Kidney (tissue), 14 donors: ENCODE data around the gene SLC7A1. TPM values are rescaled to one million over a fixed set of nuclear protein-coding genes. Genes with fewer than 3 reads are reported as not detected.

Source experiments
- DNase-seq, 5 donors: peaks; one replicate each; pipeline ENCODE4 v3.0.0-alpha.2; 2013 to 2020
- FAIRE-seq: peaks from 2 replicates; lab custom pipeline; 2012; peaks lifted over from hg19 to GRCh38; lab: Jason Lieb, UNC
- H3K27ac ChIP-seq, 2 donors: one replicate each; pipeline ENCODE4 v1.7.0; 2013; ENCODE audit warnings: low read depth in 2 of 2, low read length in 2 of 2, inconsistent platforms in 1 of 2
- H3K27me3 ChIP-seq: one replicate; pipeline ENCODE4 v1.7.1; 2013; ENCODE audit warnings: low read length, inconsistent platforms; ENCODE audit not compliant: control insufficient read depth, insufficient read depth
- H3K36me3 ChIP-seq, 3 donors: one replicate each; pipeline versions ENCODE4 v1.7.0 to v1.7.1; 2013; ENCODE audit warnings: low read length in 3 of 3, control low read depth in 1 of 3, inconsistent platforms in 1 of 3; ENCODE audit not compliant: insufficient read depth in 3 of 3, control insufficient read depth in 2 of 3
- H3K4me1 ChIP-seq, 3 donors: one replicate each; pipeline versions ENCODE4 v1.7.0 to v1.7.1; 2013; ENCODE audit warnings: low read length in 3 of 3, inconsistent platforms in 1 of 3, low read depth in 1 of 3; ENCODE audit not compliant: control insufficient read depth in 2 of 3, insufficient read depth in 2 of 3
- H3K4me3 ChIP-seq, 3 donors: one replicate each; pipeline versions ENCODE4 v1.7.0 to v1.8.1; 2013; ENCODE audit warnings: low read length in 3 of 3, control low read depth in 1 of 3, inconsistent platforms in 1 of 3
- H3K9ac ChIP-seq, 3 donors: one replicate each; pipeline versions ENCODE4 v1.7.0 to v1.7.1; 2013; ENCODE audit warnings: low read length in 3 of 3, control low read depth in 1 of 3, inconsistent platforms in 1 of 3
- H3K9me3 ChIP-seq, 3 donors: one replicate each; pipeline versions ENCODE4 v1.7.0 to v1.7.1; 2013; ENCODE audit warnings: low read length in 3 of 3, control low read depth in 1 of 3, inconsistent platforms in 1 of 3; ENCODE audit not compliant: control insufficient read depth in 2 of 3, insufficient read depth in 1 of 3
- CTCF ChIP-seq: IDR thresholded peaks from 3 replicates; pipeline ENCODE4 v1.5.1; 2012; ENCODE audit warnings: mild to moderate bottlenecking, moderate library complexity, borderline replicate concordance; ENCODE audit not compliant: insufficient read depth; ENCODE audit errors: extremely low read depth
- intact Hi-C: fragments of 100-400 bp; cut with DNase I; formaldehyde crosslinking; loops from one replicate; pipeline ENCODE4 v1.11.1; 2022
- polyA plus RNA-seq: library from polyadenylated mRNA; stranded (reverse); fragments of 350-450 nt; fragmentation: Illumina TruSeq; extraction: RNeasy Lipid Tissue Mini Kit (QIAGEN cat#74804); gene quantifications from one replicate; pipeline ENCODE4 v1.2.3, GENCODE V29; 2014; ENCODE audit warnings: low read depth, low replicate concordance; ENCODE audit not compliant: insufficient read depth
- total RNA-seq: library from RNA; stranded (reverse); fragmentation: NEBNext Ultra II Directional; extraction: Animal tissue kit (Norgen Biotek cat#: 25700); gene quantifications from one replicate; pipeline ENCODE4 v1.2.1, GENCODE V29; 2021
- donor health status: control.
- donor health status: control.
- donor health status: control.
- donor health status: control.
- donor health status: control.
- donor health status: DM: yes; HTN: yes; CAD: no.
- donor health status: Normal renal cell carcinoma (clear cell type).

SLC7A1 gene
- total and polyA plus RNA-seq, 2 donors from 2014 or later, result 2.8 to 64.5 TPM

DNA sequence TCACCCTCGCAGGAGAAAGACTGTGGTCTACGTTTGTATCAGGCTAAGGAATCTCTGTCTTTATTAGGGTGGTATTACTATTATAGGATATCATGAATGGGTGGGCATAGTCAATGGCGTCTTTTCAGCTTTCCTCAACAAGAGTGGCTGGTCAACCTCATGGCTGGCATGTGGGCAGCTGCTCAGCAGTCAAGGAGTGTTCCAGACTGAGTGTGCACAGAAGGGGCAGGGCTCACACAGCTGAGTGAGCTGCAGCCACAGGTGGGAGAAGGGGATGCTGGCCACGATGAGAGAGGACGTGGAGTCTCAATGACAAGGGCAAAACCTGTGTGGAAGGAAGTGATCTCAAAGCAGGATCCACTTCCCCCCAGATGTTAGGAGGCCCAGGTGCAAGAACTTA lies 54.7 kb downstream of the SLC7A1 start:
- intact Hi-C loops, result no loop called here

DNA sequence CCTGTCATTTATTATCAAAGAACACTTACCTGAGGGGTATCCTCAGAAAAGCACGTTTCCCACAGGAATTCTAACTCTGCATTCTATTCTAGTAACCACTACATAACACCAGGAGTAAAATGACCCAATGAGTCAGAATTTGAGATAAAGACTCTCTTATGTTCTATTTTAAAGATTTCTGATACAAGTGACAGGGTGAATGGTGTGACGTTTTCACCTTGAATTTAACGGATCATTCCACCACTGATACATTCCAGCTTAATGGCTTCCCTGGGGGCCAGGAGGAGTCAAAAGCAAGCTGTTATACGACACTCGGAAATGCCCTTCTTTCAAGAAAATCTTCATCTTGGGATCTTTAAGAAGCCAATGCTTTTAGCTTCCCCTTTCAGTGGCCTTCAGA lies 55.2 kb downstream of the SLC7A1 start:
- DNase-seq (no peak), FAIRE-seq (no peak)
- Histone ChIP-seq H3K9ac (no peak overlapping the region), H3K27ac (no peak overlapping the region), H3K36me3 (no peaks in the 10 kb centered on the region), H3K9me3 (no peaks in the 10 kb centered on the region), H3K4me3 (no peak overlapping the region), H3K27me3 (no peaks in the 10 kb centered on the region), H3K4me1 (no peaks in the 10 kb centered on the region)
- TF ChIP-seq CTCF, result no peak
- intact Hi-C loops, result no loop called here

More for the DNA sequence above, 54.7 kb downstream of the SLC7A1 start:
- H3K9ac ChIP-seq, result no peak overlapping the region
- DNase-seq (no peak), FAIRE-seq (no peak)
- H3K27me3 ChIP-seq, result no peaks in the 10 kb centered on the region
- no peak overlapping the region for H3K27ac ChIP-seq
- no peak overlapping the region for H3K4me3 ChIP-seq
- H3K4me1 ChIP-seq, result no peaks in the 10 kb centered on the region
- no peaks in the 10 kb centered on the region for H3K9me3 ChIP-seq
- no peak for TF ChIP-seq CTCF
- no peaks in the 10 kb centered on the region for H3K36me3 ChIP-seq

DNA sequence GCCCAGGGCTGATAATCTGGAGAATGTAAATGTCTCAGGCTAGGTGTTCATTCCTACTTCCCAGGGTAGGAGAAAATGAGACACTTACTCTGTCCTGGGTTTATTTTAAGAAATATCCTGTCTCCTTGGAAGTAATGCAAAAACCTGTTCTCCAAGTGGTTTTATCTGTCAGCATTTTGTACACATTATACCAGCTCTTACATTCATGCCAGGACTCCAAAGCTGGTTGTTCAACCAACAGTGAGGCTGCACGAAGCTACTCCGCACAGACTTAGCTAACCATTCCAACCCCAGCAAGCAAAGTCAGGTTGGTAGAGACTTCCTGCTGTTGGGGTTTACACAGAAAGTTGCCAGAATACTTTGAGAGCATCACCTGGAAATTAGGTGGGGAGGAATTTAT lies 55.6 kb downstream of the SLC7A1 start:
- Histone ChIP-seq H3K4me1 (no peaks in the 10 kb centered on the region), H3K9ac (no peak overlapping the region), H3K27ac (no peak overlapping the region), H3K27me3 (no peaks in the 10 kb centered on the region), H3K36me3 (no peaks in the 10 kb centered on the region), H3K9me3 (no peaks in the 10 kb centered on the region), H3K4me3 (no peak overlapping the region)
- intact Hi-C loops, result no loop called here
- no peak for FAIRE-seq
- DNase-seq, result no peak
- TF ChIP-seq CTCF, result no peak

DNA sequence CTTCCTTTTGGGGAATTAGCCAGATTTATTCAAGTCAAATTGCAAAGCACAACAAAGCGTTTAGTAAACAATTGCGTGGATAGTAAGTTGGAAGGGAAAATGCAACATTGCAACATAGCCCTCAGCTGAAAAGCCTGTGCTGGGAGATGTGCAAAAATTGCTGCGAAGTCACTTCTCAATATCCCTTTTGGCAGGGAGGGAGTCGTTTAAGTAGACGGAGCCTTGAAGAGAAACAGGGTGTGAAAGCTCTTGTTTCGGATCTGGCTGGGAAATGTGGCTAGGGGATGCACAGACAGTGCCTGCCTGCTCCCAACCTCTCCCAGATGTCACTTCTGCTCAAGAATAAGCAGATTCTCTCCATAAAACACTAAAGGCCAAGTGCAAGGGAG lies 56.8 kb downstream of the SLC7A1 start:
- no peaks in the 10 kb centered on the region for H3K36me3 ChIP-seq
- no peaks in the 10 kb centered on the region for H3K27me3 ChIP-seq
- no peak overlapping the region for H3K27ac ChIP-seq
- intact Hi-C loops, result no loop called here
- no peaks in the 10 kb centered on the region for H3K9me3 ChIP-seq
- H3K9ac ChIP-seq, result no peak overlapping the region
- FAIRE-seq, result no peak
- no peak for DNase-seq
- TF ChIP-seq CTCF, result no peak
- no peaks in the 10 kb centered on the region for H3K4me1 ChIP-seq
- no peak overlapping the region for H3K4me3 ChIP-seq
